Type B pancreatic cell (in vitro differentiated cells): Measurements from ENCODE around the gene GLI2. TPM values are rescaled to one million over a fixed set of nuclear protein-coding genes. Genes with fewer than 3 reads are reported as not detected.

ENCODE experiments used
- DNase-seq: peaks from one replicate; pipeline ENCODE4 v3.0.0; 2021; ENCODE audit warnings: mixed read lengths; ENCODE audit not compliant: unreplicated experiment; ENCODE audit errors: extremely low spot score
- H3K27ac Mint-ChIP-seq: 2 replicates; pipeline ENCODE4 v1.8.0; 2021; ENCODE audit warnings: mild to moderate bottlenecking, mixed read lengths
- H3K27me3 Mint-ChIP-seq: 2 replicates; pipeline ENCODE4 v1.8.0; 2021; ENCODE audit warnings: mixed read lengths
- H3K36me3 Mint-ChIP-seq: 2 replicates; pipeline ENCODE4 v1.8.0; 2021; ENCODE audit warnings: mixed read lengths
- H3K4me1 Mint-ChIP-seq: one replicate; pipeline ENCODE4 v1.8.0; 2021; ENCODE audit warnings: mixed read lengths; ENCODE audit not compliant: unreplicated experiment
- H3K4me3 Mint-ChIP-seq: 2 replicates; pipeline ENCODE4 v1.8.0; 2021; ENCODE audit warnings: mild to moderate bottlenecking, mixed read lengths
- H3K9me3 Mint-ChIP-seq: 2 replicates; pipeline ENCODE4 v1.8.0; 2021; ENCODE audit warnings: mixed read lengths
- total RNA-seq: library from RNA; stranded (reverse); gene quantifications from 2 replicates; pipeline ENCODE4 v1.2.1, GENCODE V29; 2021; ENCODE audit warnings: low replicate concordance
- TF ChIP-seq, protein P1 (sequence below): fragments of 200-600 bp; sonication (generic); conservative IDR thresholded peaks from 2 replicates; pipeline ENCODE4 v1.5.0; 2021; ENCODE audit warnings: antibody characterized with exemption, mild to moderate bottlenecking

GLI2 gene
- total RNA-seq, 1 donor from 2014 or later: 28.6 TPM

DNA sequence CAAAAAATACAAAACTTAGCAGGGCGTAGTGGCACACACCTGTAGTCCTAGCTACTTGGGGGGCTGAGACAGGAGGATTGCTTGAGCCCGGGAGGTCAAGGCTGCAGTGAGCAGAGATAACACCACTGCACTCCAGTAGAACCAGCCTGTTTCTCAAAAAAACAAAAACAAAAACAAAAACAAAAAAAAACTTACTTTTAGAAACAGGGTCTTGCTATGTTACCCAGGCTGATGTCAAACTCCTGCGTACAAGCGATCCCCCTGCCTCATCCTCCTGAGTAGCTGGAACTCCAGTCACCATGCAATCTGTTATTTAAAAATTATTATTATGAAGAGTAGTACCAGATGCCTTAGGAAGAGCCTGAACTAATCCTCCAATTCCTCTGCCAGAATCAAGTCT, 35.0 kb upstream of the GLI2 start:
- H3K4me1 Mint-ChIP-seq: peaks cover 10% of the 10 kb centered on the region
- peaks cover 37% of the 10 kb centered on the region for H3K27me3 Mint-ChIP-seq
- no peak for DNase-seq
- H3K9me3 Mint-ChIP-seq: no peaks in the 10 kb centered on the region
- H3K4me3 Mint-ChIP-seq: no peak overlapping the region
- no peaks in the 10 kb centered on the region for H3K36me3 Mint-ChIP-seq
- no peak overlapping the region for H3K27ac Mint-ChIP-seq
- TF ChIP-seq, protein P1, sequence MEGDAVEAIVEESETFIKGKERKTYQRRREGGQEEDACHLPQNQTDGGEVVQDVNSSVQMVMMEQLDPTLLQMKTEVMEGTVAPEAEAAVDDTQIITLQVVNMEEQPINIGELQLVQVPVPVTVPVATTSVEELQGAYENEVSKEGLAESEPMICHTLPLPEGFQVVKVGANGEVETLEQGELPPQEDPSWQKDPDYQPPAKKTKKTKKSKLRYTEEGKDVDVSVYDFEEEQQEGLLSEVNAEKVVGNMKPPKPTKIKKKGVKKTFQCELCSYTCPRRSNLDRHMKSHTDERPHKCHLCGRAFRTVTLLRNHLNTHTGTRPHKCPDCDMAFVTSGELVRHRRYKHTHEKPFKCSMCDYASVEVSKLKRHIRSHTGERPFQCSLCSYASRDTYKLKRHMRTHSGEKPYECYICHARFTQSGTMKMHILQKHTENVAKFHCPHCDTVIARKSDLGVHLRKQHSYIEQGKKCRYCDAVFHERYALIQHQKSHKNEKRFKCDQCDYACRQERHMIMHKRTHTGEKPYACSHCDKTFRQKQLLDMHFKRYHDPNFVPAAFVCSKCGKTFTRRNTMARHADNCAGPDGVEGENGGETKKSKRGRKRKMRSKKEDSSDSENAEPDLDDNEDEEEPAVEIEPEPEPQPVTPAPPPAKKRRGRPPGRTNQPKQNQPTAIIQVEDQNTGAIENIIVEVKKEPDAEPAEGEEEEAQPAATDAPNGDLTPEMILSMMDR: no peak

DNA sequence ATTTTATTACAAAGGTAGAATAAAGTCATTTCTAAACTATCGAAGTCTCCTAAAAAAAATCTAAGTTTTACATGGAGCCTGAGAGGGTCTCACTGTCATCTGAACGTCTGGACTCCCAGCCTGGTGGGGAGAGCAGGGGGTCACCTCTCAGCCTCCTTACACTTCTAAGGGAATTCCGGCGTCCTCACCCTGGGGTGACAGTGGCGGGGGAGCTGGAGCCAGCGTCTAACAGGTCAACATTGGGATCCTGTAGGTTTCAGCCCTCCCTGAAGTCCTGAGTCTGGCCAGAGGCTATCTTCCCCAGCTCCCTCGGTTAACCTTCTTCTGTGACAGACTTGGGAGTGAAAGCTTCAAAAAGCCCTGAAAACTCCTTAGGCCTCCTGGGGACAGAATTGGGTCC, 34.6 kb upstream of the GLI2 start:
- no peak overlapping the region for H3K27ac Mint-ChIP-seq
- no peaks in the 10 kb centered on the region for H3K9me3 Mint-ChIP-seq
- DNase-seq: no peak
- H3K36me3 Mint-ChIP-seq: no peaks in the 10 kb centered on the region
- peaks cover 35% of the 10 kb centered on the region for H3K27me3 Mint-ChIP-seq
- TF ChIP-seq, protein P1: no peak
- no peak overlapping the region for H3K4me3 Mint-ChIP-seq
- peaks cover 8% of the 10 kb centered on the region for H3K4me1 Mint-ChIP-seq

DNA sequence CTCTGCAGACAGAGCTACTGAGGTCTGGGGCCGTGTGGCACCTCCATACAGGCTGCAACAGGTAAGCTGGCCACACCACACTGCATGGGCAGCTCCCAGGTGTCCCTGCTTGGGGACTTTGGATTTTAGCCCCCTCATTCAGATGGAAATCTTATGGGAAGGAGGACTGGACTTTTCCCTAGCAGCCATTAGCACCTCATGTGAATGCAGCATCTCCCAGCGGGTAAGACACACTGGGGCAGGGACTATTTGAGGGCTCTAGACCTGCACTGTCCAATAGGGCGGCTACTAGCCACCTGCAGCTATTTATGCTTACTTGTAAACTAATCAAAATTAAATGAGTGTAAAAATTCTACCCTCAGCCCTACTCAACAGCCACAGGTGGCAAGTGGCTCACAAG, 34.2 kb upstream of the GLI2 start:
- no peak overlapping the region for H3K4me3 Mint-ChIP-seq
- DNase-seq: no peak
- H3K36me3 Mint-ChIP-seq: no peaks in the 10 kb centered on the region
- peaks cover 35% of the 10 kb centered on the region for H3K27me3 Mint-ChIP-seq
- no peaks in the 10 kb centered on the region for H3K9me3 Mint-ChIP-seq
- no peak overlapping the region for H3K27ac Mint-ChIP-seq
- H3K4me1 Mint-ChIP-seq: peaks cover 8% of the 10 kb centered on the region
- TF ChIP-seq, protein P1: no peak

DNA sequence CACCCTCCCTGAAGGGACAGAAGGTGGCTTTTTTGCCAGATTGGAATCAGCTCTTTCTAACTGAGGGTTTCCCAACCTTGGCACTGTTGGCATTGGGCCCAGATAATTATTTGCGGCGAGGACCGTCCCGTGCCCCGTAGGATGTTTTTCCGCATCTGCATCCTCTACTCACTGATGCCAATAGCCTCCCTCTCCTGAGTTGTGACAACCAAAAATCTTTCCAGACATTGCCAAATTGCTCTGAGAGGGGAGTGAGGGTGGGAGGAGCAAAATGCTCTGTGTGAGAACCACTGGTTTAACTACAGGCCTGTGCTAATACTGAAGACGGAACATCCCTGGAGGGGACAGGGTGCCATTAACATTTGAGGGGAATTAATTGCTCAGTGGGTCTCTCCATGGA, 33.6 kb upstream of the GLI2 start:
- Mint-ChIP-seq H3K4me3 (no peak overlapping the region), H3K27me3 (peaks cover 34% of the 10 kb centered on the region), H3K9me3 (no peaks in the 10 kb centered on the region), H3K36me3 (no peaks in the 10 kb centered on the region), H3K27ac (no peak overlapping the region), H3K4me1 (peaks cover 8% of the 10 kb centered on the region)
- TF ChIP-seq, protein P1: no peak
- no peak for DNase-seq

DNA sequence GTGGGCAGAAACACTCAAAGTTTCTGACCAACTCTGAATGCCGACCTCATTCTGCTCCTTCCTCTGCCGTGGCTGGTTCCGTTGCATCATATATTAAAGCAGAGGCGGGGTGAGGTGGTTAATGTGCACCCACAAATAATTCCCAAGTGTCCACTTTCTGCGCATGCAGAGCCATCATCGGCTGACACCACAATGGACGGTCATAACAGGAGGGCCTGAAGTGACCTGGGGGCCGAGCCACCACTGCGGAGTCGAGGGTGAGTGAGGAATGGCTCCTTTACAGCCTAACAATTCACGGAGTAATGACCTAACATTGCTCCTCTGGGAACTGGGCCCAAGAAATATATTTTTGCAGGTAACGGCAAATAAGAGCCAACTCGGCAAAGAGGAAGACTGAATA, 32.9 kb upstream of the GLI2 start:
- Mint-ChIP-seq H3K27ac (no peak overlapping the region), H3K4me3 (no peak overlapping the region), H3K36me3 (no peaks in the 10 kb centered on the region), H3K4me1 (peaks cover 8% of the 10 kb centered on the region), H3K9me3 (no peaks in the 10 kb centered on the region), H3K27me3 (peaks cover 36% of the 10 kb centered on the region)
- TF ChIP-seq, protein P1: no peak
- no peak for DNase-seq
